Brain microvascular endothelial cell (primary cell): ENCODE results near the gene PLSCR4.
"Not testable (repeated sequence)": the region's sequence is repeated elsewhere in the genome, so short reads cannot be mapped to it uniquely, and the experiment has no call there.

Experiments used
- DNase-seq: peaks from one replicate; pipeline ENCODE4 v3.0.0-alpha.2; 2020
- H3K27ac ChIP-seq: fragments of 250-450 bp; sonication (Bioruptor Pico); 2 replicates; pipeline ENCODE4 v1.5.1; 2020; ENCODE audit warnings: mild to moderate bottlenecking, moderate library complexity
- H3K27me3 ChIP-seq: fragments of 250-450 bp; sonication (Bioruptor Pico); replicated peaks from 2 replicates; pipeline ENCODE4 v1.5.1; 2020; ENCODE audit warnings: mild to moderate bottlenecking
- H3K36me3 ChIP-seq: fragments of 250-450 bp; sonication (Bioruptor Pico); replicated peaks from 2 replicates; pipeline ENCODE4 v1.5.1; 2020; ENCODE audit warnings: mild to moderate bottlenecking
- H3K4me3 ChIP-seq: 2 replicates; pipeline ENCODE4 v1.5.1; 2011; ENCODE audit warnings: low read depth, mild to moderate bottlenecking, control low read depth, low read length, moderate library complexity
- in situ Hi-C: cut with HindIII; loops from 2 replicates; pipeline ENCODE4 v1.10.0; 2017; ENCODE audit warnings: low sequenced_read_pairs, low pct_ligation_motif_present
- TF ChIP-seq, protein P1 (sequence below): IDR thresholded peaks from 2 replicates; pipeline ENCODE4 v1.5.1; 2011; ENCODE audit warnings: low read depth, mild to moderate bottlenecking, moderate library complexity, low read length, control low read depth, inconsistent platforms; ENCODE audit errors: missing control alignments

The PLSCR4 gene

DNA sequence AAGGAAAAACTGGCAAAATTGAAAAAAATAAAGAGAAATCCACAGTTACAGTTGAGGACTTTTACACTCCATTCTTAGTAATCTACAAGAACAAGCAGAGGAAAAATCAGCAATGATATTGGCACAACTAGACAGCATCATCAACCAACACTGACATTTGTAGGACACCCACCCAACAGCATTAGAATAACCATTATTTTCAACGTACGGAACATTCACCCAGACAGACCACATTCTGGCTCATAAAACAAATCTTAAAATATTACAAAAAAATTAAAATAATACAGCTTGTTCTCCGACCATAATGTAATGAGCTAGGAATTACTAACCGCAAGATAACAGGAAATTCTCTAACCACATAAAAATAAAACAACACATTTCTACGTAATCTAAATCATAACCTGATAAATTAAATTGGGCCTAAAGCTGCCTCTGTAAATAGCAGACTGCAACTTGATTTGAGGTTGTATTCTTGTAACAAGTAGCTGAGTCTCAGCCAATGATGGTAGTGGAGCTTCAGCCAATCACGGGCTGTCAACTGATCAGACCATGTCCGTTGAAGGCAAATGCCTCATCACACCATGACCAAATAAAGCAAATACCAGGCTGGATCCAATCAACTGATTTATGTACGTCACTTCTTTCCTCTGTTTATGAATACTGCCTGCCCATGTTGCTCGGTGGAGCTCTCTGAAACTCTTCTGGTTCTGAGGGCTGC lies 9.2 kb downstream of the PLSCR4 start:
- TF ChIP-seq, protein P1, sequence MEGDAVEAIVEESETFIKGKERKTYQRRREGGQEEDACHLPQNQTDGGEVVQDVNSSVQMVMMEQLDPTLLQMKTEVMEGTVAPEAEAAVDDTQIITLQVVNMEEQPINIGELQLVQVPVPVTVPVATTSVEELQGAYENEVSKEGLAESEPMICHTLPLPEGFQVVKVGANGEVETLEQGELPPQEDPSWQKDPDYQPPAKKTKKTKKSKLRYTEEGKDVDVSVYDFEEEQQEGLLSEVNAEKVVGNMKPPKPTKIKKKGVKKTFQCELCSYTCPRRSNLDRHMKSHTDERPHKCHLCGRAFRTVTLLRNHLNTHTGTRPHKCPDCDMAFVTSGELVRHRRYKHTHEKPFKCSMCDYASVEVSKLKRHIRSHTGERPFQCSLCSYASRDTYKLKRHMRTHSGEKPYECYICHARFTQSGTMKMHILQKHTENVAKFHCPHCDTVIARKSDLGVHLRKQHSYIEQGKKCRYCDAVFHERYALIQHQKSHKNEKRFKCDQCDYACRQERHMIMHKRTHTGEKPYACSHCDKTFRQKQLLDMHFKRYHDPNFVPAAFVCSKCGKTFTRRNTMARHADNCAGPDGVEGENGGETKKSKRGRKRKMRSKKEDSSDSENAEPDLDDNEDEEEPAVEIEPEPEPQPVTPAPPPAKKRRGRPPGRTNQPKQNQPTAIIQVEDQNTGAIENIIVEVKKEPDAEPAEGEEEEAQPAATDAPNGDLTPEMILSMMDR, result no peak
- Histone ChIP-seq H3K36me3 (peaks cover 6% of the 10 kb centered on the region), H3K27ac (peak overlapping the region; percentile 70), H3K4me3 (no peak overlapping the region), H3K27me3 (no peaks in the 10 kb centered on the region)
- in situ Hi-C loops, result no loop called here
- DNase-seq, result peak; percentile 92

DNA sequence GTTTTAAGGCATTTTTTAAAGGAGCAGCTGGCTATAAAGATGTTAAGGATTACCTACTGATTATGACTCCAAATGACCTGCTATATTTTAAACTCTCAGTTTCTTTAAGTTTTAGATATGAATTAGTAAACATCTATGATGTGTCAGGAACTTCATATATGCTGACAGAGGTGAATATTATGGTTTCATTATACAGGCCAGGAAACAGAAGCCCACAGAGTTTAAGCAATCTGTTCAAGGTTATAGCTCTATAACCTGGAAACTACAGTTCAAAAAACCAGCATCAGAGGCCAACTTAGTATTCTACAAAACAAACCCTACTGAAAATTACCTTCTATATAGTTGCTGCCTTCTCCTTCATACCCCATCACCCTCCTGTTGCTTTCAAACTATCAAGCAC lies 17.4 kb downstream of the PLSCR4 start:
- no peak for DNase-seq
- Histone ChIP-seq H3K36me3 (no peaks in the 10 kb centered on the region), H3K4me3 (no peak overlapping the region), H3K27me3 (no peaks in the 10 kb centered on the region), H3K27ac (no peak overlapping the region)
- TF ChIP-seq, protein P1, result no peak
- in situ Hi-C loops, result no loop called here

DNA sequence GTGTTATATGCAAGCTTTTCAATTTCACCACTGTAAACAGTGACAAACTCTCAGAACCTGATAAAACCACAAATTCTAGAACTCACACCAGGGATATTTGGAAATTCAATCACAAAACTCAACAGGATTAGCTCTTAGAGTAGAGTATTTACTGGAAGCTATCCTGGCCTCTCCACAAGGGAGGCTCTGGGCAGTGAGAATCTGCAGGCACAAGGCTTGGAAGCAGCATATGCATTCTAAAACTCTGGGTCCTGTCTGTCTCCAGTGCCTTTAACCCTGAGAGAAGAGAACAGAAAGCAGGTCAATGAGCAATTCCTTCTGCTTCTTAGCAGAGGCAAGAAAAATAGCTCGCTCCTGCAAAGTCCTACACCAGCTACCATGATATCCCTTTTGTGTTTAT lies 23.4 kb downstream of the PLSCR4 start:
- no peak for DNase-seq
- no peak overlapping the region for H3K4me3 ChIP-seq
- H3K27me3 ChIP-seq, result no peaks in the 10 kb centered on the region
- TF ChIP-seq, protein P1, result no peak
- in situ Hi-C loops, result no loop called here
- peaks cover 3% of the 10 kb centered on the region for H3K36me3 ChIP-seq
- no peak overlapping the region for H3K27ac ChIP-seq

DNA sequence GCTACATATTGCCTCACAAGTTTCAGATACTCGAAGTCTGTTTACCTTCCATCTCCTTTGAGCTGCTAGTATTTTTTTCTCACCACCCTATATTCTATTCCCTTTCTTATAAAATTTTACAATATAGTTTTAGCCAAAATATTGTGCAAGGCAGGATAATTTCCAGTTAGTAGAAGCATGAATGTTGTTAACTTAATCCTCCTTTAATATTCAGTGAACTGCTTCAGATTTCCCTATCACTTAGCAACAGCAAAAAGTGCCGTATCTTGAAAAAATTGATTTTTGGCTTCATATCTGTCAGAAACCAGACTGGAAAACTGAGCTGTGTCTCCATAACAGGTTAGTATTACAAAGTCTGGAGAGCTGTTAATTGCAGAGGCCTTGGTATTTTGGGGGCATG lies 24.0 kb downstream of the PLSCR4 start:
- TF ChIP-seq, protein P1, result no peak
- in situ Hi-C loops, result no loop called here

DNA sequence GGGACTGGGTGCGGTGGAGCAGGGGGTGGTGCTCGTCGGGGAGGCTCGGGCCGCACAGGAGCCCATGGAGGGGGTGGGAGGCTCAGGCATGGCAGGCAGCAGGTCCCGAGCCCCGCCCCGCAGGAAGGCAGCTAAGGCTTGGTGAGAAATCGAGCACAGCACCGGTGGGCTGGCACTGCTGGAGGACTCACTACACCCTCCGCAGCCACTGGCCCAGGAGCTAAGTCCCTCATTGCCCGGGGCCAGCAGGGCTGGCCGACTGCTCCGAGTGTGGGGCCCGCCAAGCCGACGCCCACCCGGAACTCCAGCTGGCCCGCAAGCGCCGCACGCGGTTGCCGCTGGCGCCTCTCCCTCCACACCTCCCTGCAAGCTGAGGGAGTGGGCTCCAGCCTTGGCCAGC lies 25.4 kb downstream of the PLSCR4 start:
- H3K4me3 ChIP-seq, H3K27ac ChIP-seq, DNase-seq, H3K36me3 ChIP-seq, in situ Hi-C loops, H3K27me3 ChIP-seq: not testable (repeated sequence)

More for the DNA sequence above, 24.0 kb downstream of the PLSCR4 start:
- no peak overlapping the region for H3K4me3 ChIP-seq
- DNase-seq, result no peak
- no peak overlapping the region for H3K27ac ChIP-seq
- no peaks in the 10 kb centered on the region for H3K27me3 ChIP-seq
- peaks cover 3% of the 10 kb centered on the region for H3K36me3 ChIP-seq

DNA sequence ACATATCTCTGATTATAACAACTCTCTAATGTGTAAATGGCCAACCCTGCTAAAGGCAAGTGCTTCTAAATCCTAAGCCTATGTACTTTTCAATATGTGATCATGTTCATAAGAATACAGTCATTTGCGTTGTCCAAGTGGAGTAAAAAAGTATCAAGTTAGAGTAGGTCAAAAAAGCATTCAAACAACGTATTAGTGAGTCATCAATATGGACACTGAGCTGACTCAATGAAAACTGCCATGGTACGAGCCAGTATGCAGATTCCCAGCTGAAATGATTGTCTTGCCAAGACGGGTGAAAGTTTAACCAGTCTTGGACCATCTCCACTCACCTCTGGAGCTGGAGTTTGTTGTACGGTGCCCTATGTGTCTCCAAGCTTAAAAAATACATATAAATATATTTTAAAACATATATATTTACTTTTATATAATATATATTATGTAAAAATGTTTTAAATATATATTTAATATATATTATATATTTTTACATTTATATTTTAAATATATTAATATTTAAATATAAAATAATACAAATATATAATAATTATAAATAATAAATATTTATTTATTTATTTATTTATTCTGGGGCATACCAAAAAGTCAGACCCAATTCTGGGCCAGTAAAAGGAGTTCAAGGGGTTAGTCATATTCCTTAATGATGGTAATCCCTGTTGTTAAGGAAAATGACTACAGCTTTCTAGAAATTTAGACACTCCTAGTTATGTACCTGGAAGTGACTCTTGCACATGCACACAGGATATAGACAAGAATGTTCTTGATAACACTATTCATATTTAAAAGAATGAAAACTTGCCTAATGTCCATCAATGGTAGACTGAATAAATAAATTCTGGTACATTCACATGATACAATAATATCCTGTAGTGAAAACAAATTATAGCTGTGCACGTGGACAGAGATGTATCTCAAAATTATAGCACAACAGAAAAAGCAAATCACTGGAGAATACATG lies 27.2 kb downstream of the PLSCR4 start:
- TF ChIP-seq, protein P1, result no peak
- H3K27ac ChIP-seq, result peak overlapping the region; percentile 68
- H3K36me3 ChIP-seq, result peaks cover 3% of the 10 kb centered on the region
- peak; percentile 27 for DNase-seq
- in situ Hi-C loops, result no loop called here
- H3K27me3 ChIP-seq, result no peaks in the 10 kb centered on the region
- no peak overlapping the region for H3K4me3 ChIP-seq
